NT2/D1 (cell line): Measurements from ENCODE around the gene ELP4.

Experiments used
- SUZ12 ChIP-seq: IDR thresholded peaks from 2 replicates; pipeline ENCODE4 v1.6.1; 2011; ENCODE audit not compliant: insufficient read length, insufficient read depth; ENCODE audit errors: extremely low read depth
- YY1 ChIP-seq: IDR thresholded peaks from 2 replicates; pipeline ENCODE4 v1.6.1; 2011; ENCODE audit not compliant: insufficient read length, insufficient read depth
- ZNF274 ChIP-seq: IDR thresholded peaks from 2 replicates; pipeline ENCODE4 v1.6.1; 2011; ENCODE audit warnings: mild to moderate bottlenecking, low read depth, low read length

- no peak for TF ChIP-seq YY1
- no peak for TF ChIP-seq ZNF274
- TF ChIP-seq SUZ12, result no peak
Measured at GRCh38 chr11:31509051-31509428, 527 bp upstream of the ELP4 start.
